ENCODE measurements around the gene N4BP3. TPM values are rescaled to one million over a fixed set of nuclear protein-coding genes. Genes with fewer than 3 reads are reported as not detected.

Gene N4BP3
- total RNA-seq (1 to 10 TPM; 4.0 to 8.1 (median 6.9) TPM), total RNA-seq (6.5 to 138 (median 34.7) reads per million in 29 experiments)
- total RNA-seq (2013), result 1.8 TPM

DNA sequence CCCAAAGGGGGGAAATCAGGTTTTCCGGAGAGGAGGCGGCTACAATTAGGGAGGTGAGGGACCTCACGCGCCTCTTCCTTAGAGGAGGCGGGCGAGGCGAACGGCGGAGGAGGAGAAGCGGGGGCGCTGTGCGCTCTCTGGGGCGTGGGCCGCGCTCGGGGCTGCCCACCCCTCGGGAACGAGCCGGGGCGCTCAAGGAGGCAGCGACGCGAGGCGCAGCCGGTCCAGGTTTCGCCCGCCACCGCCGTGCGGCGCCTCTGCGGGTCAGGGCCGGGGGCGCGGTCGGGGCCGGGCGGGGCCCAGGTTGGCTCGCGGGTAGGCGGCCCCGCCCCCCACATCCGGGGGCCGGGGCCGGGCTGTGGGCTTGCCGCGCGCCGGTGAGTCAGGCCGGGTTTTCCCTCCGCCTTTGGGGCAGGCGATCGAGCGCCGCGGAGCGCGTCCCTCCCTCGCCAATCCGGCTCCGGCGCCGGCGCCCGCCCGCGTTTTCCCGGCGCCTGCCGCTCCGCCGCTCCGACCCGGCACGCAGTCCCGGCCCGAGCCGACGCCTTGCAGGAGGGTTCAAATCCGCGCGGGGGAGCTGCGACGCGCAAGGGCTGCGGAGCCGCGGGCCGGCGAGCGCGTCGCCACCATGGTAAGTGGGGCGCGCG, at the start of gene N4BP3:
Gene N4BP3, plus strand, starts transcription at position 392 of the 647 bp plus-strand sequence. CDS start 6,052 bp downstream, outside the sequence.
- H3K27me3 Mint-ChIP-seq, result no peaks in the 10 kb centered on the region
- POLR2A ChIA-PET, result no interaction called here
- peak within 1 kb of the TSS; percentile 85 to 97 (median 86) for H3K4me3 Mint-ChIP-seq
- H3K4me3 ChIP-seq (ENCODE audit: control insufficient read depth in 1 of 2, extremely low read depth in 1 of 2, low read length in 1 of 2), result peak within 1 kb of the TSS; percentile 57 to 75
- peak; percentile 48 to 86 (median 64) for DNase-seq
- WGBS (ENCODE audit: insufficient coverage), result under 1% methylated on average over 82 of the region's 96 CpGs
- peaks cover 37 to 47% (median 38%) of the 10 kb centered on the region in 3 donors for H3K4me1 Mint-ChIP-seq
- CTCF ChIA-PET, result no interaction called here
- no peaks in the 10 kb centered on the region for H3K9me3 Mint-ChIP-seq
- peaks cover 35 to 55% of the 10 kb centered on the region in 2 experiments for H3K4me1 ChIP-seq (ENCODE audit: control insufficient read depth in 1 of 2, extremely low read depth in 1 of 2, insufficient read depth in 2 of 2, low read length in 2 of 2)
- no peaks in the 10 kb centered on the region for H3K36me3 ChIP-seq (ENCODE audit: control insufficient read depth in 2 of 2, extremely low read depth in 1 of 2, insufficient read depth in 1 of 2, low read length in 1 of 2)
- peaks cover 0 to 41% of the 10 kb centered on the region in 2 experiments for H3K27me3 ChIP-seq (replicated peaks in 1 of 2; ENCODE audit: control insufficient read depth in 2 of 2, extremely low read depth in 1 of 2, insufficient read depth in 2 of 2, low read length in 1 of 2)
- H3K36me3 Mint-ChIP-seq, result no peaks in the 10 kb centered on the region
- ATAC-seq (replicated peaks in 1 of 4), result peak; percentile 64 to 82 (median 79)
- peak within 1 kb of the TSS; percentile 57 to 72 for H3K27ac Mint-ChIP-seq
- peak within 1 kb of the TSS; percentile 47 for H3K27ac ChIP-seq (ENCODE audit: low read length)
- no peaks in the 10 kb centered on the region for H3K9me3 ChIP-seq

GRCh38 chr5:178067755-178068154, 45.6 kb upstream of the N4BP3 start:
- H3K27me3 Mint-ChIP-seq, result peaks cover 0 to 3% of the 10 kb centered on the region in 2 donors
- ChIA-PET POLR2A (no interaction called here), CTCF (interaction anchor here in 1 of 2 donors (0.6 kb wide), 1 partner anchor 1409 kb away, joined by 3 read pairs; no protein-coding TSS in a partner anchor)
- no peak overlapping the region for H3K4me3 Mint-ChIP-seq
- H3K36me3 Mint-ChIP-seq, result no peaks in the 10 kb centered on the region
- Histone ChIP-seq H3K27me3 (replicated peaks in 1 of 2; ENCODE audit: control insufficient read depth in 2 of 2, extremely low read depth in 1 of 2, insufficient read depth in 2 of 2, low read length in 1 of 2) (peaks cover 0 to 13% of the 10 kb centered on the region in 2 experiments), H3K4me3 (ENCODE audit: control insufficient read depth in 1 of 2, extremely low read depth in 1 of 2, low read length in 1 of 2) (no peak overlapping the region), H3K36me3 (ENCODE audit: control insufficient read depth in 2 of 2, extremely low read depth in 1 of 2, insufficient read depth in 1 of 2, low read length in 1 of 2) (no peaks in the 10 kb centered on the region), H3K27ac (ENCODE audit: low read length) (no peak overlapping the region), H3K4me1 (ENCODE audit: control insufficient read depth in 1 of 2, extremely low read depth in 1 of 2, insufficient read depth in 2 of 2, low read length in 2 of 2) (peaks cover 2 to 8% of the 10 kb centered on the region in 2 experiments), H3K9me3 (no peaks in the 10 kb centered on the region)
- 94% methylated on average over 3 of the region's 6 CpGs for WGBS (ENCODE audit: insufficient coverage)
- peaks cover 7 to 18% (median 10%) of the 10 kb centered on the region in 3 donors for H3K4me1 Mint-ChIP-seq
- no peak for DNase-seq
- no peak for ATAC-seq (replicated peaks in 1 of 4)
- no peak overlapping the region for H3K27ac Mint-ChIP-seq
- no peaks in the 10 kb centered on the region for H3K9me3 Mint-ChIP-seq

DNA sequence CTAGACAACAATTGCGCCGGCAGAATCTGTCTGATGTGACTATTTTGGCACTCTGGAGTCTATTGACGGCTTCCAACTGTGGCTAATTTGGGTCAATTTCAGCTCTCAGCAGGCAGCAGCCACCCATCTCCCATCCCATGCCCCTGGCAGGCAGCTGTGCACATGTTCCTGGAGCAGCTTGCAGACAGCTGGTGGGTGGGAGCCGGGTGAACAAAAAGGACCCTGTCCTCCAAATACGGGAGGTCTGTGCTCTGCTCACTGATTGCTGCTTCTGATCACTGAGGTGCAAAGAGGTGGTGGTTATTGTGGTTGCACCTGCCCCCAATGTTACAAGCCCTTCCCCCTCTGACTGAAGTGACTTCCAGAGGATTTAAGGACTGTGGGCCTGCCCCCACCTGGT, 45.0 kb upstream of the N4BP3 start:
- peak in 3 of 35 experiments; percentile 9 to 27 (median 21) for DNase-seq

GRCh38 chr5:178069909-178070308, 43.4 kb upstream of the N4BP3 start:
- Histone ChIP-seq H3K36me3 (ENCODE audit: control insufficient read depth in 2 of 2, extremely low read depth in 1 of 2, insufficient read depth in 1 of 2, low read length in 1 of 2) (no peaks in the 10 kb centered on the region), H3K4me1 (ENCODE audit: control insufficient read depth in 1 of 2, extremely low read depth in 1 of 2, insufficient read depth in 2 of 2, low read length in 2 of 2) (peaks cover 2 to 8% of the 10 kb centered on the region in 2 experiments), H3K27me3 (replicated peaks in 1 of 2; ENCODE audit: control insufficient read depth in 2 of 2, extremely low read depth in 1 of 2, insufficient read depth in 2 of 2, low read length in 1 of 2) (peaks cover 0 to 19% of the 10 kb centered on the region in 2 experiments), H3K27ac (ENCODE audit: low read length) (no peak overlapping the region), H3K9me3 (no peaks in the 10 kb centered on the region), H3K4me3 (ENCODE audit: control insufficient read depth in 1 of 2, extremely low read depth in 1 of 2, low read length in 1 of 2) (no peak overlapping the region)
- ATAC-seq (replicated peaks in 1 of 4) (peak in 3 of 4 experiments; percentile 40 to 74 (median 47)), DNase-seq (peak in 21 of 35 experiments; percentile 11 to 55 (median 28))
- Mint-ChIP-seq H3K9me3 (no peaks in the 10 kb centered on the region), H3K36me3 (no peaks in the 10 kb centered on the region), H3K27me3 (peaks cover 0 to 11% of the 10 kb centered on the region in 2 donors), H3K27ac (no peak overlapping the region), H3K4me1 (peaks cover 7 to 18% (median 10%) of the 10 kb centered on the region in 3 donors), H3K4me3 (no peak overlapping the region)
- 90% methylated on average over 2 of the region's 5 CpGs for WGBS (ENCODE audit: insufficient coverage)
- ChIA-PET POLR2A (no interaction called here), CTCF (no interaction called here)

More for the DNA sequence above, 45.0 kb upstream of the N4BP3 start:
- peaks cover 0 to 13% of the 10 kb centered on the region in 2 experiments for H3K27me3 ChIP-seq (replicated peaks in 1 of 2; ENCODE audit: control insufficient read depth in 2 of 2, extremely low read depth in 1 of 2, insufficient read depth in 2 of 2, low read length in 1 of 2)
- peak overlapping the region in 1 of 3 donors; percentile 17 for H3K4me3 Mint-ChIP-seq
- H3K27me3 Mint-ChIP-seq, result peaks cover 0 to 4% of the 10 kb centered on the region in 2 donors
- CTCF ChIA-PET, result interaction anchor here in 1 of 2 donors (0.6 kb wide), 1 partner anchor 113 kb away, joined by 3 read pairs; no protein-coding TSS in a partner anchor
- POLR2A ChIA-PET, result no interaction called here
- H3K27ac ChIP-seq (ENCODE audit: low read length), result no peak overlapping the region
- no peaks in the 10 kb centered on the region for H3K9me3 Mint-ChIP-seq
- H3K4me1 Mint-ChIP-seq, result peaks cover 7 to 18% (median 10%) of the 10 kb centered on the region in 3 donors
- peaks cover 2 to 8% of the 10 kb centered on the region in 2 experiments for H3K4me1 ChIP-seq (ENCODE audit: control insufficient read depth in 1 of 2, extremely low read depth in 1 of 2, insufficient read depth in 2 of 2, low read length in 2 of 2)
- WGBS (ENCODE audit: insufficient coverage), result 7% methylated on average over 3 of the region's 5 CpGs
- peak in 3 of 4 experiments; percentile 30 to 71 (median 48) for ATAC-seq (replicated peaks in 1 of 4)
- no peaks in the 10 kb centered on the region for H3K36me3 ChIP-seq (ENCODE audit: control insufficient read depth in 2 of 2, extremely low read depth in 1 of 2, insufficient read depth in 1 of 2, low read length in 1 of 2)
- H3K4me3 ChIP-seq (ENCODE audit: control insufficient read depth in 1 of 2, extremely low read depth in 1 of 2, low read length in 1 of 2), result peak overlapping the region in 1 of 2 donors; percentile 0
- H3K9me3 ChIP-seq, result no peaks in the 10 kb centered on the region
- H3K27ac Mint-ChIP-seq, result no peak overlapping the region
- no peaks in the 10 kb centered on the region for H3K36me3 Mint-ChIP-seq

- Mint-ChIP-seq H3K36me3 (no peaks in the 10 kb centered on the region), H3K27me3 (peaks cover 0 to 14% of the 10 kb centered on the region in 2 donors), H3K9me3 (no peaks in the 10 kb centered on the region), H3K4me1 (peaks cover 11 to 22% (median 13%) of the 10 kb centered on the region in 3 donors), H3K27ac (no peak overlapping the region), H3K4me3 (no peak overlapping the region)
- Histone ChIP-seq H3K4me1 (ENCODE audit: control insufficient read depth in 1 of 2, extremely low read depth in 1 of 2, insufficient read depth in 2 of 2, low read length in 2 of 2) (peaks cover 2 to 14% of the 10 kb centered on the region in 2 experiments), H3K9me3 (no peaks in the 10 kb centered on the region), H3K27ac (ENCODE audit: low read length) (no peak overlapping the region), H3K27me3 (replicated peaks in 1 of 2; ENCODE audit: control insufficient read depth in 2 of 2, extremely low read depth in 1 of 2, insufficient read depth in 2 of 2, low read length in 1 of 2) (peaks cover 0 to 28% of the 10 kb centered on the region in 2 experiments), H3K36me3 (ENCODE audit: control insufficient read depth in 2 of 2, extremely low read depth in 1 of 2, insufficient read depth in 1 of 2, low read length in 1 of 2) (no peaks in the 10 kb centered on the region), H3K4me3 (ENCODE audit: control insufficient read depth in 1 of 2, extremely low read depth in 1 of 2, low read length in 1 of 2) (no peak overlapping the region)
- no peak for ATAC-seq (replicated peaks in 1 of 4)
- no peak for DNase-seq
- ChIA-PET POLR2A (no interaction called here), CTCF (interaction anchor here in 1 of 2 donors (0.6 to 0.8 kb wide), 2 partner anchors 82 to 92 kb away, joined by 3 to 4 read pairs; partner anchors contain the start of gene NHP2)
- no CpG with 5 or more reads among the region's 4 CpGs for WGBS (ENCODE audit: insufficient coverage)
Observed at GRCh38 chr5:178071108-178071507, 42.2 kb upstream of the N4BP3 start.

DNA sequence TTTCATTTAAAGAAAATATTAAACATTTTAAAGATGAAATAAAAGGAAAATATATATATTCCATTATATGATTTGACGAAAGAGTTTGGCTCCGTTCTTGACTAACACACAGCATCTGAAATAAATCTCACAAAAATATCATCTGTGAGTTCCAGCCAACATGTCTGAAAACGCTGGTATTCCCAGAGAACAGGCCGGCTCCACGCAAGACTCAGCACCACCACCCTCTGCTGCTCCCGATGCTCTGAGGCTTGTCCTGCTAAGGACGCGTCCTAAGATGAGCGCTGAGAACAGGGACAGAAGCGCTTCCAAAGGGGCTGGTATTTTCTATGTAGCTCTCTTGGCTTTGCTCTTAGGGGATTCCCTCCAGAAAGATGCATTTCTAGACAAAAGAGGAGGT, 40.6 kb upstream of the N4BP3 start:
- no peaks in the 10 kb centered on the region for H3K36me3 Mint-ChIP-seq
- Histone ChIP-seq H3K4me1 (ENCODE audit: control insufficient read depth in 1 of 2, extremely low read depth in 1 of 2, insufficient read depth in 2 of 2, low read length in 2 of 2) (peaks cover 2 to 16% of the 10 kb centered on the region in 2 experiments), H3K27ac (ENCODE audit: low read length) (no peak overlapping the region), H3K4me3 (ENCODE audit: control insufficient read depth in 1 of 2, extremely low read depth in 1 of 2, low read length in 1 of 2) (no peak overlapping the region), H3K27me3 (replicated peaks in 1 of 2; ENCODE audit: control insufficient read depth in 2 of 2, extremely low read depth in 1 of 2, insufficient read depth in 2 of 2, low read length in 1 of 2) (peaks cover 0 to 37% of the 10 kb centered on the region in 2 experiments), H3K9me3 (no peaks in the 10 kb centered on the region), H3K36me3 (ENCODE audit: control insufficient read depth in 2 of 2, extremely low read depth in 1 of 2, insufficient read depth in 1 of 2, low read length in 1 of 2) (no peaks in the 10 kb centered on the region)
- H3K9me3 Mint-ChIP-seq, result no peaks in the 10 kb centered on the region
- peaks cover 0 to 13% of the 10 kb centered on the region in 2 donors for H3K27me3 Mint-ChIP-seq
- DNase-seq, result no peak
- peaks cover 12 to 20% (median 12%) of the 10 kb centered on the region in 3 donors for H3K4me1 Mint-ChIP-seq
- ChIA-PET POLR2A (no interaction called here), CTCF (no interaction called here)
- H3K4me3 Mint-ChIP-seq, result no peak overlapping the region
- ATAC-seq (replicated peaks in 1 of 4), result no peak
- no peak overlapping the region for H3K27ac Mint-ChIP-seq
- 96% methylated on average over 4 of the region's 10 CpGs for WGBS (ENCODE audit: insufficient coverage)

Measured in T-cell (primary cell).